Brain microvascular endothelial cell (primary cell): Measurements from ENCODE around the gene MYD88.
"Not testable (repeated sequence)": the region's sequence is repeated elsewhere in the genome, so short reads cannot be mapped to it uniquely, and the experiment has no call there.

ENCODE experiments used
- DNase-seq: peaks from one replicate; pipeline ENCODE4 v3.0.0-alpha.2; 2020
- H3K27ac ChIP-seq: fragments of 250-450 bp; sonication (Bioruptor Pico); 2 replicates; pipeline ENCODE4 v1.5.1; 2020; ENCODE audit warnings: mild to moderate bottlenecking, moderate library complexity
- H3K27me3 ChIP-seq: fragments of 250-450 bp; sonication (Bioruptor Pico); replicated peaks from 2 replicates; pipeline ENCODE4 v1.5.1; 2020; ENCODE audit warnings: mild to moderate bottlenecking
- H3K36me3 ChIP-seq: fragments of 250-450 bp; sonication (Bioruptor Pico); replicated peaks from 2 replicates; pipeline ENCODE4 v1.5.1; 2020; ENCODE audit warnings: mild to moderate bottlenecking
- H3K4me3 ChIP-seq: 2 replicates; pipeline ENCODE4 v1.5.1; 2011; ENCODE audit warnings: low read depth, mild to moderate bottlenecking, control low read depth, low read length, moderate library complexity
- CTCF ChIP-seq: IDR thresholded peaks from 2 replicates; pipeline ENCODE4 v1.5.1; 2011; ENCODE audit warnings: low read depth, mild to moderate bottlenecking, moderate library complexity, low read length, control low read depth, inconsistent platforms; ENCODE audit errors: missing control alignments
- in situ Hi-C: cut with HindIII; loops from 2 replicates; pipeline ENCODE4 v1.10.0; 2017; ENCODE audit warnings: low sequenced_read_pairs, low pct_ligation_motif_present

Gene MYD88

GRCh38 chr3:38133209-38133556 lies 5.3 kb upstream of the MYD88 start:
- H3K4me3 ChIP-seq = no peak overlapping the region
- DNase-seq = no peak
- no peak overlapping the region for H3K27ac ChIP-seq
- in situ Hi-C loops = no loop called here
- no peaks in the 10 kb centered on the region for H3K27me3 ChIP-seq
- H3K36me3 ChIP-seq = peaks cover 31% of the 10 kb centered on the region
- TF ChIP-seq CTCF = no peak

DNA sequence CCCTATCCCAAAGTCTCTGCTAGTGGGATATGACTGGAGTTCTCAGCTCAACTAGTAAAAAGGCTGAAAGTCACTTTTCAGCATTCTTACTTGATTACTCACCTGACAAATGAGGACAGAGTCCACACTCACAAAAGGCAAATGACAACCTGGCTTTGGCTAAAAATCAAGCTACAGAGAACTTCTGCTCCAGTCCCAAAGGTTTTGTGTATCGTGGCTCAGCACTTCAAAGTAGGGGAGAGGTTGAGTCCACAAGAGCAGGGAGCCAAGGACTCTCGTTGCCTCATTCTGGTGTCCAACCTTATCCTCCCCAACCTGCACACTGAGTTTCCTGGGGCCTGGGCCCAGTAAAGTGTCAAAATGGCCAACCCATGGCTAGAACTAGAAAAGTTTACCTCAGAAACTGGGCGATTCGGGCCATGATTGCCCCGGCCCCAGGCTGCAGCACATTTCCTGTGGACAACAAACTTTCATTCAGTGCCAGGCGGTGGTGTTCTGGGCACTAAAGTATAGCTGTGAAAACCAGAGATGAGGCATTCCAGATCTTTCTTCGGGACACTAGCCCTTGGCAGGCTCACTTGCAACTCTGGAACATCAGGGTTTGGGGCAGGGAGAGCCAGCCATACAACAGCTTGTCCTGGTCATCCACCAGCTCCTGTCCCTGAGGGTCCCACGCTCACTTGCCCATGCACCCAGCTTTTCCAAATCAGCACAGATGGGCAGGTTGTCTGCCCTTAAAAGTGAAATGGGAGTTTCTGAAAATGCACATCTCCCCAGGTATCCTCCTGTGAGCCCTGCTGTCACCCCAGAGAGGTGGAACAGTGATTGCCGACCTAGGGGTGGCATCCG lies 4.7 kb upstream of the MYD88 start:
- in situ Hi-C loops = no loop called here
- Histone ChIP-seq H3K27ac (no peak overlapping the region), H3K27me3 (no peaks in the 10 kb centered on the region), H3K36me3 (peaks cover 26% of the 10 kb centered on the region), H3K4me3 (no peak overlapping the region)
- no peak for TF ChIP-seq CTCF
- no peak for DNase-seq

DNA sequence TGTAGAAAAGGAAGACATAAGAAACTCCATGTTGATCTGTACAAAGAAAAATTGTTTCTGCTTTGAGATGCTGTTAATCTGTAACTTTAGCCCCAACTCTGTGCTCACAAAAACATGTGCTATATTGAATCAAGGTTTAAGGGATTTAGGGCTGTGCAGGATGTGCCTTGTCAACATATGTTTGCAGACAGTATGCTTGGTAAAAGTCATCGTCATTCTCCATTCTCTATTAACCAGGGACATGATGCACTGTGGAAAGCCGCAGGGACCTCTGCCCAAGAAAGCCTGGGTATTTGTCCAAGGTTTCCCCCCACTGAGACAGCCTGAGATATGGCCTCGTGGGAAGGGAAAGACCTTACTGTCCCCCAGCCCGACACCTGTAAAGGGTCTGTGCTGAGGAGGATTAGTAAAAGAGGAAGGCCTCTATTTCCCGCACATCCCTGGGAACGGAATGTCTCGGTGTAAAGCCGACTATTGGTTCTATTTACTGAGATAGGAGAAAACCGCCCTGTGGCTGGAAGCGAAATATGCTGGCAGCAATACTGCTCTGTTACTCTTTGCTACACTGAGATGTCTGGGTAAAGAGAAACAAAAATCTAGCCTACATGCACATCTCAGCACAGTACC lies 3.8 kb upstream of the MYD88 start:
- peaks cover 21% of the 10 kb centered on the region for H3K36me3 ChIP-seq
- H3K27me3 ChIP-seq, DNase-seq, H3K4me3 ChIP-seq, H3K27ac ChIP-seq, in situ Hi-C loops: not testable (repeated sequence)

DNA sequence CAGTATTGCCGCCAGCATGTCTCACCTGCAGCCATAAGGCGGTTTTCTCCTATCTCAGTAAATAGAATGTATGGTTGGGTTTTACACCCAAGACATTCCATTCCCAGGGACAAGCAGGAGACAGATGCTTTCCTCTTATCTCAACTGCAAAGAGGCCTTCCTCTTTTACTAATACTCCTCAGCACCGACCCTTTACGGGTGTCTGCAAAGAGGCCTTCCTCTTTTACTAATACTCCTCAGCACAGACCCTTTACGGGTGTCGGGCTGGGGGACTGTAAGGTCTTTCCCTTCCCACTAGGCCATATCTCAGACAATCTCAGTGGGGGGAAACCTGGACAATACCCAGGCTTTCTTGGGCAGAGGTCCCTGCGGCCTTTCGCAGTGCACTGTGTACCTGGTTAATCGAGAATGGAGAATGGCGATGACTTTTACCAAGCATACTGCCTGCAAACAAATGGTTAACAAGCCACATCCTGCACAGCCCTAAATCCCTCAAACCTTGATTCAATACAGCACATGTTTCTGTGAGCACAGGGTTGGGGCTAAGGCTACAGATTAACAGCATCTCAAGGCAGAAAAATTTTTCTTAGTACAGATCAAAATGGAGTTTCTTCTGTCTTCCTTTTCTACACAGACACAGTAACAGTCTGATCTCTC lies 2.7 kb upstream of the MYD88 start:
- H3K27me3 ChIP-seq, DNase-seq, in situ Hi-C loops, H3K27ac ChIP-seq: not testable (repeated sequence)
- H3K36me3 ChIP-seq = peaks cover 12% of the 10 kb centered on the region
- H3K4me3 ChIP-seq = peak overlapping the region; percentile 81

- no peak for DNase-seq
These were observed 2.1 kb upstream of the MYD88 start for GRCh38 chr3:38136393-38136776.

More at GRCh38 chr3:38136393-38136776, 2.1 kb upstream of the MYD88 start:
- Histone ChIP-seq H3K36me3 (peaks cover 8% of the 10 kb centered on the region), H3K27me3 (no peaks in the 10 kb centered on the region), H3K27ac (peak overlapping the region; percentile 17), H3K4me3 (peak overlapping the region; percentile 81)
- in situ Hi-C loops = no loop called here
- no peak for TF ChIP-seq CTCF
